IgD-negative memory B cell (primary cell): ENCODE data around the gene BEST1. TPM values are rescaled to one million over a fixed set of nuclear protein-coding genes. Genes with fewer than 3 reads are reported as not detected.
A peak's percentile ranks its signal among the peaks of the same experiment; 100 is the strongest.
"Not testable (repeated sequence)": the region's sequence is repeated elsewhere in the genome, so short reads cannot be mapped to it uniquely, and the experiment has no call there.

ENCODE experiments used
- H3K27ac Mint-ChIP-seq, 3 donors: one replicate each; pipeline ENCODE4 v1.8.0; 2020 to 2022; ENCODE audit warnings: mild to moderate bottlenecking in 3 of 3, mixed read lengths in 3 of 3, moderate library complexity in 1 of 3
- H3K27me3 Mint-ChIP-seq: one replicate; pipeline ENCODE4 v1.8.0; 2021; ENCODE audit warnings: mixed read lengths
- H3K36me3 Mint-ChIP-seq: one replicate; pipeline ENCODE4 v1.8.0; 2020; ENCODE audit warnings: mild to moderate bottlenecking, mixed read lengths
- H3K4me1 Mint-ChIP-seq, 3 donors: one replicate each; pipeline ENCODE4 v1.8.0; 2020 to 2022; ENCODE audit warnings: mixed read lengths in 3 of 3, mild to moderate bottlenecking in 1 of 3
- H3K4me3 Mint-ChIP-seq, 4 donors: one replicate each; pipeline ENCODE4 v1.8.0; 2020 to 2022; ENCODE audit warnings: mild to moderate bottlenecking in 4 of 4, mixed read lengths in 4 of 4, moderate library complexity in 3 of 4
- H3K9me3 Mint-ChIP-seq, 3 donors: one replicate each; pipeline ENCODE4 v1.8.0; 2020 to 2021; ENCODE audit warnings: mixed read lengths in 3 of 3, mild to moderate bottlenecking in 1 of 3
- polyA plus RNA-seq: library from polyadenylated mRNA; unstranded; fragments of 300-500 nt; fragmentation: Illumina TruSeq; gene quantifications from one replicate; pipeline ENCODE4 v1.2.3, GENCODE V29; 2021

Gene BEST1
- polyA plus RNA-seq, 1 donor from 2014 or later = 1.2 TPM

DNA sequence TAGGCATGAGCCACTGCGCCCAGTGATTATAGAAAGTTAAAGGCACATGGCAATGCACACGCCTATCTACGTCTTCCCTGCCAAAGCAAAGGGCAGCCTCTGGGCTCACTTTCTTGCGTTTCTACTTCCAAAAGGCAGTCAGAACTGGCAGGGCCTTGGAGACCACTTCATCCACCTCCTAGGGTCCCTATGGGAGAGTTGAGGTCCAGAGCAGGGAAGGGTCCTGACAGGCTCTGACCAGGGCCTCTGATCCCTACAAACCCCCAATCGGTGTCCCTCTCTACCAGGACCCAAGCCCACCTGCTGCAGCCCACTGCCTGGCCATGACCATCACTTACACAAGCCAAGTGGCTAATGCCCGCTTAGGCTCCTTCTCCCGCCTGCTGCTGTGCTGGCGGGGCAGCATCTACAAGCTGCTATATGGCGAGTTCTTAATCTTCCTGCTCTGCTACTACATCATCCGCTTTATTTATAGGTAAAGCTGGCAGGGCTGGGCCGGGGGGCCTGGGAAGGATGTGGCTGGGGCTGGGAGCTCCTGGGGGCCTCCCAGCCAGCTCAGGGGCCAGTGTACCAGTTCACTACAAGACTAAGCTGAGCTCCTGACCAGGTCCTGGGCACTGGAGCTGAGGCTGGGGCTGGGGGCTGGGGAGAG lies 1.5 kb downstream of the BEST1 start:
- Mint-ChIP-seq H3K4me1 (peaks cover 0 to 5% (median 4%) of the 10 kb centered on the region in 3 donors), H3K27me3 (peaks cover 20% of the 10 kb centered on the region), H3K9me3 (no peaks in the 10 kb centered on the region), H3K27ac (no peak overlapping the region), H3K4me3 (no peak overlapping the region), H3K36me3 (no peaks in the 10 kb centered on the region)

DNA sequence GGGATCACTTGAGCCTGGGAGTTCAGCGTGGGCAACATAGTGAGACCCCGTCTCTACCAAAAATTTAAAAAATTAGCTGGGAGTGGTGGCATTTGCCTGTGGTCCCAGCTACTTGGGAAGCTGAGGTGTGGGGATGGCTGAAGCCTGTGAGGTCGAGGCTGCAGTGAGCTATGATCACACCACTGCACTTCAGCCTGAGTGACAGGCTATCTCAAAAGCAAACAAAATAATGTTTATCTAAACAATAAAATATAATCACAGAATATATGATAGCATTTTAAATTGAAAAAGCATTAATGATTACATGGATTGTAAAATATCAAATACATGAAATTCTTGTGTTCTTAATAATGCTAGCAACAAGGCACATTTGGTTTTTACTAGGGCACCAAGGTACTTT lies 2.7 kb downstream of the BEST1 start:
- peaks cover 2% of the 10 kb centered on the region for H3K36me3 Mint-ChIP-seq
- peaks cover 17% of the 10 kb centered on the region for H3K27me3 Mint-ChIP-seq
- no peaks in the 10 kb centered on the region for H3K9me3 Mint-ChIP-seq
- H3K4me1 Mint-ChIP-seq = peaks cover 0 to 3% (median 0%) of the 10 kb centered on the region in 3 donors
- H3K27ac Mint-ChIP-seq = no peak overlapping the region
- no peak overlapping the region for H3K4me3 Mint-ChIP-seq

DNA sequence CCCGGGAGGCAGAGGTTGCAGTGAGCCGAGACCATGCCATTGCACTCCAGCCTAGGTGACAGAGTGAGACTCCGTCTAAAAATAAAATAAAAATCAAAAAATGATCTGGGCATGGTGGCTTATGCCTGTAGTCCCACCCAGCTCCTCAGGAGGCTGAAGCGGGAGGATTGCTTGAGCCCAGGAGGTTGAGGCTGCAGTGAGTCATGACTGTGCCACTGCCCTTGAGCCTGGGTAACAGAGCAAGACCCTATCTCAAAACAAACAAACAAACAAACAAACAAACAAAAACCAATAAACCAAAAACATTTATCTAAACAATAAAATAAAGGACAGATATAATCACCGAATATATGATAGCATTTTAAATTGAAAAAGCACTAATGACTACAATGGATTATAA lies 3.5 kb downstream of the BEST1 start:
- H3K27me3 Mint-ChIP-seq = peaks cover 17% of the 10 kb centered on the region
- H3K4me3 Mint-ChIP-seq, H3K4me1 Mint-ChIP-seq, H3K9me3 Mint-ChIP-seq, H3K36me3 Mint-ChIP-seq, H3K27ac Mint-ChIP-seq: not testable (repeated sequence)

DNA sequence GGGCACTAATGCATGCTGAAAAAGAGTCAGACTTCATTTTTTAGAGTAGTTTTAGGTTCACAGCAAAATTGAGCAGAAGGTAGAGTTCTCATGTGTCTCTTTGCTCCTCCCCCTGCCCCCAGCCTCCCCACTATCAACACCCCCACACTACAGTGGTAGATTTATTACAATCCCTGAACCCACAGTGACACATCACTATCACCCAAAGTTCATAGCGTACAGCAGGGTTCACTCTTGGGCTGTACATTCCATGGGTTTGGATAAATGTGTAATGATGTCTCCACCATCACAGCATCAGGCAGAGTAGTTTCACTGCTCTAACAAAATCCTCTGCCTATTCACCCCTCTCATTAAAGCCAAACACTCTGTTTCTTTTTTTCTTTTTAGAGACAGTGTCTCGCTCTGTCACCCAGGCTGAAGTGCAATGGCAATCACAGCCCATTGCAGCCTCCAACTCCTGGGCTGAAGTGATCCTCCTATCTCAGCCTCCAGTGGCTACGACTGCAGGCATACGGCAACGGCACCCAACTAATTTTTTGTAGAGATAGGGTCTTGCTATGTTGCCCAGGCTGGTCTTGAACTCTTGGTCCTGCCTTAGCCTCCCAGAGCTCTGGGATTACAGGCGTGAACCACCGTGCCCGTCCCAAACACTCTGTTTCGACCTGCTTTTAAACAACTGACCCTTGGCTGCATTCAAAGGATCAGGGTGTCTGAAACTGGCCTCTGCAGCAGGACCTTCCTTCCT lies 4.1 kb downstream of the BEST1 start:
- no peak overlapping the region for H3K4me3 Mint-ChIP-seq
- H3K36me3 Mint-ChIP-seq = peaks cover 2% of the 10 kb centered on the region
- H3K27me3 Mint-ChIP-seq = peaks cover 17% of the 10 kb centered on the region
- peaks cover 3 to 5% (median 4%) of the 10 kb centered on the region in 3 donors for H3K4me1 Mint-ChIP-seq
- peak overlapping the region in 1 of 3 donors; percentile 59 for H3K27ac Mint-ChIP-seq
- H3K9me3 Mint-ChIP-seq = no peaks in the 10 kb centered on the region

DNA sequence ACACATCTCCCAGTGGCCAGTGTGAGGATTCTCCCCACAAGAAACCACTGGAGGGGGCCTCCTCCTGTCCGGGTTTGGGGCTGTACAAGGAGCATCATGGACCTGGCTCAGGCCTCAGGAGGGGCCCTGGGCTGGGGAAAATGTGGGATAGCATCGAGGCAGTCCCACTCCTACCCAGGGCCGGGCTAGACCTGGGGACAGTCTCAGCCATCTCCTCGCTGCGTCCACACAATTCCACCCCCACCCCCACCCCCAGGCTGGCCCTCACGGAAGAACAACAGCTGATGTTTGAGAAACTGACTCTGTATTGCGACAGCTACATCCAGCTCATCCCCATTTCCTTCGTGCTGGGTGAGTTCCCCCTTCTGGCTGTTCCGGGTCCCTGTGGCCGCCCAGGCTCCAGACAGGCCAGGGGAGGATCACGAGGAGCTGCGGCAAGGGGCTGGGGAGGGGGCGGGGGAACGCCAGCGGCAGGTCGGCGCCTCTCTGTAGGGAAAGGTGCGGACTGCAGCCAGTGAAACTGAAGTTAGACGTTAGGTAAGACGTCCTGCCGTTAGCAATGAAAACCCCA lies 4.8 kb downstream of the BEST1 start:
- no peaks in the 10 kb centered on the region for H3K9me3 Mint-ChIP-seq
- peak overlapping the region in 1 of 3 donors; percentile 59 for H3K27ac Mint-ChIP-seq
- H3K4me3 Mint-ChIP-seq = peak overlapping the region in 3 of 4 donors; percentile 39 to 45 (median 44)
- peaks cover 17% of the 10 kb centered on the region for H3K27me3 Mint-ChIP-seq
- peaks cover 2% of the 10 kb centered on the region for H3K36me3 Mint-ChIP-seq
- peaks cover 3 to 6% (median 5%) of the 10 kb centered on the region in 3 donors for H3K4me1 Mint-ChIP-seq

DNA sequence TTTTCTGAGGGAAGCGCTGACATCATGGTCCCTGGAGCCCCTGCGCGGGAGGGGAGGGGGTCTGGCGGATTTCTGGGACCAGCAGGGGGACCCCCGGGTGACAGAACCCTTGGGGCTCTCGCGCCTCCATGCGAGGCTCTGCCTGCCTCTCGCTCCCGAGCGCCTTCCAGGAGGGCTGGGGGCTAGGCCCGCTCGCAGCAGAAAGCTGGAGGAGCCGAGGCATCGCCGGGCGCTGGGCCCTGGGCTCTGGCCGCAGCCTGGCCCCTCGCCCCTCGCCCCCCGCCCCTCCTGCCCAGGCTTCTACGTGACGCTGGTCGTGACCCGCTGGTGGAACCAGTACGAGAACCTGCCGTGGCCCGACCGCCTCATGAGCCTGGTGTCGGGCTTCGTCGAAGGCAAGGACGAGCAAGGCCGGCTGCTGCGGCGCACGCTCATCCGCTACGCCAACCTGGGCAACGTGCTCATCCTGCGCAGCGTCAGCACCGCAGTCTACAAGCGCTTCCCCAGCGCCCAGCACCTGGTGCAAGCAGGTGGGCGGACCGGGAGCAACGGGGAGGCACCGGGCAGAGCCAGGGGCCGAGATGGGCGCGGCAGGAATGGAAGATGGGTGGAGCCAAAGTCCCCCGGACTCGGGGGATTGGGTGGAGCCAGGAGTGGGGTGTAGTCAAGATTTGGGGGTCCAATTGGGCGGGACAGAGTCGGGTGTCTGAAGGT lies 5.4 kb downstream of the BEST1 start:
- peaks cover 17% of the 10 kb centered on the region for H3K27me3 Mint-ChIP-seq
- peaks cover 2% of the 10 kb centered on the region for H3K36me3 Mint-ChIP-seq
- peak overlapping the region in 2 of 4 donors; percentile 66 to 84 for H3K4me3 Mint-ChIP-seq
- peaks cover 3 to 6% (median 5%) of the 10 kb centered on the region in 3 donors for H3K4me1 Mint-ChIP-seq
- no peak overlapping the region for H3K27ac Mint-ChIP-seq
- no peaks in the 10 kb centered on the region for H3K9me3 Mint-ChIP-seq

DNA sequence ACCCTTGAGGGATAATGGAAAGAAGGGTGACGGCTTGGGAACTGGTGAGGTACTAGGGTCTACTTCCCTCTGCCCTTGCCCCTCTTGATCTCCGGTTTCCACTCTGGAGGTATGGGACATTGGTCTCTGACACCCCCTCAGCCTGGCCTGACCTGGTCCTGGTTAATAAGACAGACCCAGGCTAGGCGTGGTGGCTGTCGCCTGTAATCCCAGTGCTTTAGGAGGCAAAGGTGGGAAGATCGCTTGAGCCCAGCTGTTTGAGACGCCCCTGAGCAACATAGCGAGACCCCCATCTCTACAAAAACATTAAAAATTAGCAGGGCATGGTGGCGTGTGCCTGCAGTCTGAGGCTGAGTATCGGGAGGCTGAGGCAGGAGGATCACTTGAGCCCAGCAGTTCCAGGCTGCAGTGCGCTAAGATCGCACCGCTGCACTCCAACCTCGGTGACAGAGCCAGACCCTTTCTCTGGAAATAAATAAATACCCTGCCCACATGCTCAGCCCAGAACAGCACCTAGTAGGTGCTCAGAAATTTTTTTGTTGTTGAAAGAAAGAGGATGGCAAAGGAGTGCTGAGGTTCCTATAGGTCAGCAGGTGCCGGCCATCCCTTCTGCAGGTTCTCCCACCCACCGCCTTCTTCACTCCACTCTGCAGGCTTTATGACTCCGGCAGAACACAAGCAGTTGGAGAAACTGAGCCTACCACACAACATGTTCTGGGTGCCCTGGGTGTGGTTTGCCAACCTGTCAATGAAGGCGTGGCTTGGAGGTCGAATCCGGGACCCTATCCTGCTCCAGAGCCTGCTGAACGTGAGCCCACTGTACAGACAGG lies 6.3 kb downstream of the BEST1 start:
- no peaks in the 10 kb centered on the region for H3K9me3 Mint-ChIP-seq
- peak overlapping the region in 2 of 4 donors; percentile 66 to 84 for H3K4me3 Mint-ChIP-seq

DNA sequence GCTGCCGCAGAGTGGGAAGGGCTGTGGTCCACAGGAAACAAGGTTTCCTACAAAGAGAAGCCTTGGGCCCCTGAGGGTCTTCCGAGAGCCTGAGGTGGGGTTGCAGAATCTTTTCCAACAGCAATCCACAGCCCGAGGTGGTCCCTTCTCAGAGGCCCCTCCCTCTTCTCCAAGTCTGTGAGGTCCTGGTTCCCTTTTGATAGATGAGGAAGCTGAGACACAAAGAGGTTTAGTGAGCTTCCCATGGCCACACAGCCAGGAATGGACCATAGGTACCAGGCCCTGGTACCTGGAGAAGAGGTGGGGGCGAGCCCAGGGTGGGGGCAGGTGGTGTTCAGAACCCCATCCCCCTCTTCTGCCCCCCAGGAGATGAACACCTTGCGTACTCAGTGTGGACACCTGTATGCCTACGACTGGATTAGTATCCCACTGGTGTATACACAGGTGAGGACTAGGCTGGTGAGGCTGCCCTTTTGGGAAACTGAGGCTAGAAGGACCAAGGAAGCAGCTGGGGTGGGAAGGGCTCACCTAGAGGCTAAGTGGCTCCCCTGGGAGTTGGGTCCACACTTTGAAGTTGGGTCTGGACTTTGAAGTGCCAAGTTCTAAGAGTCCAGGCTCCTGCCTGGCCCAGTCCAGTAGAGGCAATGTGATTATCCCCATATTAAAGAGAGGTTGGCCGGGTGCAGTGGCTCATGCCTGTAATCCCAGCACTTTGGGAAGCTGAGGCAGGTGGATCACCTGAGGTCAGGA lies 7.0 kb downstream of the BEST1 start:
- H3K36me3 Mint-ChIP-seq = peaks cover 4% of the 10 kb centered on the region
- peaks cover 5 to 11% (median 9%) of the 10 kb centered on the region in 3 donors for H3K4me1 Mint-ChIP-seq
- no peak overlapping the region for H3K27ac Mint-ChIP-seq
- no peaks in the 10 kb centered on the region for H3K9me3 Mint-ChIP-seq
- peaks cover 17% of the 10 kb centered on the region for H3K27me3 Mint-ChIP-seq
- no peak overlapping the region for H3K4me3 Mint-ChIP-seq

More for the DNA sequence above, 6.3 kb downstream of the BEST1 start:
- Mint-ChIP-seq H3K36me3 (peaks cover 2% of the 10 kb centered on the region), H3K27ac (peak overlapping the region in 1 of 3 donors; percentile 27), H3K27me3 (peaks cover 17% of the 10 kb centered on the region), H3K4me1 (peaks cover 5 to 6% (median 5%) of the 10 kb centered on the region in 3 donors)

DNA sequence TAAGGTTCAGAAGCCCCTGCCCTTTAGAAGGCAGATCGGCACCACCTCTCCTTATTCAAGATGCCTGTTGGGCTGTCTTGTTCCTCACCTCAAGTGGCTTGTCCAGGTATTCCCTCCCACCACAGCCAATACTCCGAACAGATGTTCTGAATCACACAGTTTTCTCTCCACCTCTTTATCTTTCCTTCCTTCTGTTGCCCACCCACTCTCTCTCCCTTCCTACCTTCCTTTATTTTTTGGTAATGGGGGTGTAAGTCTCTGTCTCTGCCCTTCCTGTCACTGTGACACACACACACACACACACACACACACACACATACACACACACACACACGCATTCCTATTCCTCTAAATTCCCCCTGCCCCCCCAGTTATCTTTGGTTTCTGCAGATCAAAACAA lies 8.4 kb downstream of the BEST1 start:
- no peak overlapping the region for H3K27ac Mint-ChIP-seq
- no peaks in the 10 kb centered on the region for H3K9me3 Mint-ChIP-seq
- peaks cover 18 to 24% (median 19%) of the 10 kb centered on the region in 3 donors for H3K4me1 Mint-ChIP-seq
- H3K4me3 Mint-ChIP-seq = no peak overlapping the region
- peaks cover 9% of the 10 kb centered on the region for H3K36me3 Mint-ChIP-seq
- peaks cover 17% of the 10 kb centered on the region for H3K27me3 Mint-ChIP-seq

DNA sequence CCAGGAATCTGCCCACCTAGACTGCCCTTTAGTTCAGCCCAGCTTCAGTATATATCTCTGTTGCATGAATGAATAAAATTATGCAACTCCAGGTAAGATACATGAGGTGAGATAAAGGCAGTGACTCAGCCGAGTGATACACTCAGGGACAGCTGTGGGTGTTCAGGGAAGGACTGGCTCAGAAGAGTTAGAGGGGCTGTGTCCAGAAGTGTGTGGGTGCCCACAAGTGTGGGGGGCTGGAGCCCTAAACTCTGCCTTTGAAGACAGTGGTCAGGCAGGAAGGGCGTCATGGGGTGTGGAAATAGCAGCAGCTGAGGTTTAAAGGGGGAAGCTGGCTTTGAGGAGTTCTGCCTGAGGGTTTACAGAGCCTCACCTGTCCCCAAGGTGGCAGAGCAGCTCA lies 9.0 kb downstream of the BEST1 start:
- Mint-ChIP-seq H3K27ac (peak overlapping the region in 1 of 3 donors; percentile 76), H3K36me3 (peaks cover 10% of the 10 kb centered on the region), H3K9me3 (no peaks in the 10 kb centered on the region), H3K4me1 (peaks cover 22 to 29% (median 24%) of the 10 kb centered on the region in 3 donors), H3K4me3 (peak overlapping the region in 1 of 4 donors; percentile 46), H3K27me3 (peaks cover 14% of the 10 kb centered on the region)

DNA sequence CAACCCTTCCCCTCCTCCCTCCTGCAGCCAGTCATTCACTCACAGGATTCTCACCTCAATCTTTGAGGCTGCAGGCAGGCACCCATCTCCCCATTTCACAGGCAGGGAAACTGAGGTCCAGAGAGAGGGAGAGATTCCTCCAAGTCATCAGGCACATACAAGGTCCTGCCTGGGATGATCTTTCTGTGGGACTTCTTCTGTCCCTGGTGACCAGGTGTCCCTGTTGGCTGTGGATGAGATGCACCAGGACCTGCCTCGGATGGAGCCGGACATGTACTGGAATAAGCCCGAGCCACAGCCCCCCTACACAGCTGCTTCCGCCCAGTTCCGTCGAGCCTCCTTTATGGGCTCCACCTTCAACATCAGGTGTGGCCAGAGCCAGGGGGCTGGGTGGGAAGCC lies 9.5 kb downstream of the BEST1 start:
- Mint-ChIP-seq H3K27ac (peak overlapping the region in 1 of 3 donors; percentile 76), H3K27me3 (peaks cover 10% of the 10 kb centered on the region), H3K4me3 (peak overlapping the region in 1 of 4 donors; percentile 46), H3K9me3 (no peaks in the 10 kb centered on the region), H3K4me1 (peaks cover 25 to 33% (median 27%) of the 10 kb centered on the region in 3 donors), H3K36me3 (peaks cover 10% of the 10 kb centered on the region)

DNA sequence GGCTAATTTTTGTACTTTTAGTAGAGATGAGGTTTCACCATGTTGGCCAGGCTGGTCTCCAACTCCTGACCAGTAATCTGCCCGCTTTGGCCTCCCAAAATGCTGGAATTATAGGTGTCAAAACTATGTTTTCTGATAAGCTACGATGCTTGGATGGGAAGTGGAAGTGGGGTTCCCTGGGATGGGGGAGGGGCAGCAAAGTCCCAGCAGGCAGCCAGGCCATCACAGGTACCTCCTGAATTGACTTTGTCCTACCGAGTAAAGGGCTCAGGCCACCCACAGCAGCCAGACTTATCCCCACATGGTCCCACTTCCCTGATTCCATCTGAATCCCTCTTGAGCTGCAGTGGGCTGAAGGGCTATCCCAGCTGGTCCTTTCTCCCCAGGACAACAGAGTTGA lies 10.4 kb downstream of the BEST1 start:
- no peaks in the 10 kb centered on the region for H3K9me3 Mint-ChIP-seq
- H3K4me1 Mint-ChIP-seq = peaks cover 33 to 42% (median 35%) of the 10 kb centered on the region in 3 donors
- peaks cover 10% of the 10 kb centered on the region for H3K36me3 Mint-ChIP-seq
- no peak overlapping the region for H3K4me3 Mint-ChIP-seq
- H3K27ac Mint-ChIP-seq = peak overlapping the region in 1 of 3 donors; percentile 80
- H3K27me3 Mint-ChIP-seq = peaks cover 6% of the 10 kb centered on the region

DNA sequence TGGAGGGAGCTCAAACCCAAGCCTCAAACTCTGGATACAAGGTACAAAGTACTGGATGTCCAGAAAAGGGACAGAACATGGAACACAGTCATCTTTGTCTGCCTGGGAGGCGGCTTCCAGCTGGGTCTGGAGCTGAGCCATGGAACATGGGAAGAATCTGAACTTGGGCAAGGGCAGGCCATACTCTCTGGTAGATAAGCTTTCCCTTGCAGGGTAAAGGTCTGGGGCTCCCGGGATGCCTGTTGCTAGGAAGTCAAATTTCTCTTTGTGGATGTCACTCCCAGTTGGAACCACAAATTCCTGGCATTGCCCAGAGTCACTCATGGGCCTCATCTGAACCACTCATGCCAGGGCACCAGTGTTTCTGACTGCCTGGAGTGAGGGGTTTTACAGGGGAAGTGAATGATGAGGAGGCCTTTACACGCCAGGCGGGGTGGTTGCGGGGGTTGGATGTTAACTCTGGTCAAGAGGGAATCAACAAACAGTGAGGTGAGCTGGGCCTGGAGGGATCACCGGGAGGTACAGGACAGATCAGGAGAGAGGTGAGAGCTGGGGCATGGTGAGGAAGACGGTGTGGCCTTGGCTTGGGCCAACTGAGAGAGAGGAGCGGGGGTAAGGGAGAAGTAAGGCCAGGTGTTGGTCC lies 11.5 kb downstream of the BEST1 start:
- H3K4me1 Mint-ChIP-seq = peaks cover 34 to 40% (median 36%) of the 10 kb centered on the region in 3 donors
- H3K27me3 Mint-ChIP-seq = no peaks in the 10 kb centered on the region
- peak overlapping the region; percentile 36 to 96 (median 67) for H3K27ac Mint-ChIP-seq
- H3K4me3 Mint-ChIP-seq = peak overlapping the region in 3 of 4 donors; percentile 12 to 72 (median 37)
- H3K9me3 Mint-ChIP-seq = no peaks in the 10 kb centered on the region
- peaks cover 11% of the 10 kb centered on the region for H3K36me3 Mint-ChIP-seq
